ENCODE results near the gene S100A12.
"Not testable (repeated sequence)": the region's sequence is repeated elsewhere in the genome, so short reads cannot be mapped to it uniquely, and the experiment has no call there.

S100A12 gene

DNA sequence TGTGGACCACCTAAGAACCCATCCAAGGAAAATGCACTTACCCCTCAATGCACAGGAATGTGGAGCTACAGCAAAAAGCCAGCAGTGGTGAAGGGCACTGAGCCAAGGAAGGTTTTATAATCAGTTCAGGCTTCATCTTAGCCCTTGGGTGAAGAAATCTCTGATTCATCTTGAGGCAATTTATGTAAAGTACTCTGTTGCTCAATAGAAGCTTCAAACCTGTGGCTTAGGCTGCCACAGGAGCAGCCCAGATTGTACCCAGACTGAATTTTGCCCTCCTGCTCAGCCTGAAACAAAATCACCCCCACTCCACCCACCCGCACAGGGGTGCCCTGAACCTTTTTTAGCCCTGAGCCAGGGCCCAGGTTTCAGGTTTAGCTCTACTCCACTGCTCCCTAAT lies at the start of gene S100A12:
Gene S100A12, minus strand, starts transcription at position 111 of the 400 bp plus-strand sequence. CDS start 1,029 bp downstream, outside the sequence.
- H3K4me3 ChIP-seq (ENCODE audit: low read length): no peak within 1 kb of the TSS
- DNase-seq (ENCODE audit: low read depth): peak; percentile 59
- TF ChIP-seq, protein P1, sequence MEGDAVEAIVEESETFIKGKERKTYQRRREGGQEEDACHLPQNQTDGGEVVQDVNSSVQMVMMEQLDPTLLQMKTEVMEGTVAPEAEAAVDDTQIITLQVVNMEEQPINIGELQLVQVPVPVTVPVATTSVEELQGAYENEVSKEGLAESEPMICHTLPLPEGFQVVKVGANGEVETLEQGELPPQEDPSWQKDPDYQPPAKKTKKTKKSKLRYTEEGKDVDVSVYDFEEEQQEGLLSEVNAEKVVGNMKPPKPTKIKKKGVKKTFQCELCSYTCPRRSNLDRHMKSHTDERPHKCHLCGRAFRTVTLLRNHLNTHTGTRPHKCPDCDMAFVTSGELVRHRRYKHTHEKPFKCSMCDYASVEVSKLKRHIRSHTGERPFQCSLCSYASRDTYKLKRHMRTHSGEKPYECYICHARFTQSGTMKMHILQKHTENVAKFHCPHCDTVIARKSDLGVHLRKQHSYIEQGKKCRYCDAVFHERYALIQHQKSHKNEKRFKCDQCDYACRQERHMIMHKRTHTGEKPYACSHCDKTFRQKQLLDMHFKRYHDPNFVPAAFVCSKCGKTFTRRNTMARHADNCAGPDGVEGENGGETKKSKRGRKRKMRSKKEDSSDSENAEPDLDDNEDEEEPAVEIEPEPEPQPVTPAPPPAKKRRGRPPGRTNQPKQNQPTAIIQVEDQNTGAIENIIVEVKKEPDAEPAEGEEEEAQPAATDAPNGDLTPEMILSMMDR (conservative IDR thresholded peaks at IDR 0.05; ENCODE audit: low read depth, low read length): no peak

DNA sequence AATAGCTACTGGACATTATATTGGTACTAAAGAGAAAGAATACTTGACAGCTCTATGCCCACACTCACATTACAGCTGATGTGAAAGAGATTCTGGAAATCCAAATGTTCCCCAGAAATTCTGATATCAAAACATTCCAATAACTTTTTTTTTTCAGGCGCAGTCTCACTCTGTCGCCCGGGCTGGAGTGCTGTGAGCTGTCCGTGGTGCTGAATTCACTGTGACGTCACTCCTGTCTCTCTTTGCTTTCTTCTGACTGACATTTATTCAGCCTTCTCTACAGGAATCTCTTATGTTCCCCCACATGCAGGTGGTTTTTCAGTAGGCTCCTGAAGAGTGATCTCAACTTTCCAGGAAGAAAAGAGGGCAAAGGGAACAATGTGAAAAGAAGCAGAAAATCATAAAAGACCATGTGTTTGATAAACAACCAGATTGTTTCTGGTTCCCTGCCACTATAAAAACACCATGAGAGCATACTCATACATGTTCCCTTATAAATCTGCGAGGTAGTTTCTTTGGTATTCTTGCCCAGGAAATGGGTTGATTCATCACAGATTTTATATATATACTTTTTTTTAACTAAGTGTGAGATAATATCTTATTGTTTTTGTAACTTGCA lies 47.1 kb upstream of the S100A12 start:
- TF ChIP-seq, protein P1 (conservative IDR thresholded peaks at IDR 0.05; ENCODE audit: low read depth, low read length): no peak
- peak; percentile 17 for DNase-seq (ENCODE audit: low read depth)

DNA sequence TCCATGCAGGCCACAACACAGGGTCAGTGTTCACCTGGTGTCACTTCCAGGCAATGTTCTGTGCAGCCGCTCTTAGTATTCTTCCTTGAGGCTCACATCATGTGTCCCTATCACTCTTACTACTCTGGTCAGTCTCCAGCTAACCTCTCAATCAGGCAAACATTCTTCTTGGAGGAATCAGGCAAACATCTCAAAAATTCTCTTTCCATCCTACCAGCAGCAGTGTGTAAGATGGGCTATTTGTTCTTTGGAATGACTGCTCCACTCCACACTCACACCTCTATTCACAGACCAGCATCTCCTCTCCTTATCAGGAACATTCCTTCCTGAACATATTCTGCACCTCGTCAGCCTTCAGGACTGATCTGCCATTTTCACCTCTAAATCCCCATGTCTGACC lies 44.9 kb upstream of the S100A12 start:
- TF ChIP-seq, protein P1 (conservative IDR thresholded peaks at IDR 0.05; ENCODE audit: low read depth, low read length): no peak
- H3K4me3 ChIP-seq (ENCODE audit: low read length): no peak overlapping the region
- no peak for DNase-seq (ENCODE audit: low read depth)

More for the DNA sequence above, 47.1 kb upstream of the S100A12 start:
- H3K4me3 ChIP-seq (ENCODE audit: low read length): no peak overlapping the region

DNA sequence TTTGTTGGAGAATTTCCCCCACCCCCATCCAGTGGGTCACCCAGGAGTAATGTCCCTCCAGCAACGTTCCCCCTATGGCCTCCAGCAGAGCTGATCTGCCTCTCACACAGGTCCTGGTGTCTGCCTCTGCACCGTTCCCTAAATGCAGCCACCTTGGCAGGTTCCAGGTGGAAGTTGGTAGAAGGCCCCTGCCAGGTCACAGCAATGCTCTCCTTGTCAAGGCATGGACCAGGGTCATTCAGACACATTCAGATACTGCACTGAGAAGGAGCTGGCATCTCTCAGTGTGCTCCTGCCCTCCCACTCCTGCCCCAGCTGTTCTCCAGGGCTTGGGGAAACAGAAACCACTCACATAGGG lies 44.0 kb upstream of the S100A12 start:
- DNase-seq (ENCODE audit: low read depth); H3K4me3 ChIP-seq (ENCODE audit: low read length): not testable (repeated sequence)

DNA sequence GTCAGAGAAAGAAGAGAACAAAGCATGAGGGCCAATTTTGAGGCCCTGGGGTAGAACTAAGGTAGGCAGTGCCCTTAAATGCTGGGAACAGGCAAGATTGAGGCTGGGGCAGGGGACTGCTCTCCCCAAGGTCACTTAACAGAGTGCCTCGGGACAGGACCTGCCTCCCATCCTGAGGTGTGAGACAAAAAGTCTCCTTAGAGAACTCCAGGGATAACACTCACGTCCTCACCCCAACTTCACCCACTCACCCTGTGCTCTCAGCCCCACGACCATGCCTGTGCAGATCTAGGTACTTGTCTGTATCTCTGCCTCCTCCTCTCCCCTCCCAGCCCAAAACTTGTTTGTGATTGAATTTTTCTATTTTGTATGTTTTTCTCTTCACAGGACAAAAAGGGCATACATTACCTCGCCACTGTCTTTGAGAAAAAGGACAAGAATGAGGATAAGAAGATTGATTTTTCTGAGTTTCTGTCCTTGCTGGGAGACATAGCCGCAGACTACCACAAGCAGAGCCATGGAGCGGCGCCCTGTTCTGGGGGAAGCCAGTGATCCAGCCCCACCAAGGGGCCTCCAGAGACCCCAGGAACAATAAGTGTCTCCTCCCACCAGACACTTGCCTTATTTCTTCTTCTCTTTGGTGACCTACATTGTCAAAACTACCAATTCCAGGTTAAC lies 43.5 kb upstream of the S100A12 start:
- not testable (repeated sequence) for DNase-seq (ENCODE audit: low read depth); H3K4me3 ChIP-seq (ENCODE audit: low read length)

DNA sequence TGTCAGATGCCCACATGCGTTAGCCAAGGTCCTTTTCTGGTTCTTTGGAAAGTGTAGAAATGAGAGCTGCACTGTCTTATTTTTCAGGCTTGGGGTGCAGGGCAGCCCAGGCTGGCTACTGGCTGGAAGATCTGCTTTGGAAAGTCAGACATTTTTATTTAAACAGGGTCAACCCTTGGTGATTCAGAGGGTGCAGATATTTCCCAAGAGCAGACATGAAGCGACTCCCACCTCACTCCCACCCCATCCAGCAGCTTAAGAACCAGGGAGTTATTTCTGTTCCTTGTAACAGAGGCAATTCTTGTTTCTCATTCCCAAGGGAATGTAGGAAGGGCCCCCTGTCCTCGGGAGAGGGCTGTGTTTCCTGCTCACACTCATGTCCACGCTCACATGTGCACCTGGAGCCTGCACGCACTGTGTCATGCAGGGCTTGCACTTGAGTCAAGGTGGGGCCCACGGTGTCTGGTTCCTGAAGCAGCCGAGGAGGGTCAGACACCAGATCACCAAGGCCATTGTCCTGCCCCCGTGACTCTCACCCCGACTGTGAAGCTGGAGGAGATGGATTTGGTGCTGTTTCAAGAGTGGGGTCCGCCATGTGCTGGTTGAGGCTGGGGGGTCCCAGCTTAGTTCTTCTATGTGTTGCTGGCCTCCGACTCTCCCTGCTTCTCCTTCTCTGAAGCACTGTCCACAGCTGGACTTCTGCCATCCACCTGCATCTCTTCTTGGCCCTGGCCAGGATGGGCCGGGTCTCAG lies 41.9 kb upstream of the S100A12 start:
- DNase-seq (ENCODE audit: low read depth): no peak
- TF ChIP-seq, protein P1 (conservative IDR thresholded peaks at IDR 0.05; ENCODE audit: low read depth, low read length): no peak
- H3K4me3 ChIP-seq (ENCODE audit: low read length): no peak overlapping the region

DNA sequence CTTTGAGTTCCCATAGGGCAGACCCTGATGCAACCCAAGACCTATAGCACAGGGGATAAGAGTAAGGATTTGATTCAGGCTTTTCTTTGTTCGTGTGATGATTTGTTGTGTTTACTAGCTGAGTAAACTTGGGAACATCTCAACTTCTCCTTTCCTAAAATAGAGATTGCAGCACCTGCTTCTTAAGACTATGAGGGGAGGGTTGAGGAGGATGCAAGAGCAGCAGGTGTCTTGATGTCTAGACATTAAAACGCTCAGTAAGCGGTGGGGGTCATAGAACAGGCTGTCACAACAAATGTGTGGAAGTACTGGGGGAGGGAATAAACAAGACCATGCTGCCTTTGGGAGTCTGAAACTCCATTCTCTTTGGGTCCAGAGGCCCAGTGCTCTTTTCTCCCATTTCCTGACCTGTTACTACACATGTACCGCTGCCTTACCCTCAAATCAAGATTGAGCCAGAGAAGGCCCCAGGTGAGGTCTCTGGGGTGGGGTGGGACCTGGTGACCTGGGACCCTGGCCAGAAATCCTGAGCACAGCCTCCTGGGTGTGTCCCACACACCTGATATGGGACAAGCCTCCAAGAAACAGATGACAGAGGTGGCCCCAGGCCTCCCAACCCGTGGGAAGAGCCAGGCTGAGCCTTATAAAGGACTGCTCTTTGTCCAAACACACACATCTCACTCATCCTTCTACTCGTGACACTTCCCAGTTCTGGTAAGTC lies 40.6 kb upstream of the S100A12 start, which contains the start of gene S100A7A:
Gene S100A7A, plus strand, starts transcription at position 671 of the 721 bp plus-strand sequence. CDS start 1,563 bp downstream, outside the sequence.
- H3K4me3 ChIP-seq (ENCODE audit: low read length): no peak within 1 kb of the TSS

DNA sequence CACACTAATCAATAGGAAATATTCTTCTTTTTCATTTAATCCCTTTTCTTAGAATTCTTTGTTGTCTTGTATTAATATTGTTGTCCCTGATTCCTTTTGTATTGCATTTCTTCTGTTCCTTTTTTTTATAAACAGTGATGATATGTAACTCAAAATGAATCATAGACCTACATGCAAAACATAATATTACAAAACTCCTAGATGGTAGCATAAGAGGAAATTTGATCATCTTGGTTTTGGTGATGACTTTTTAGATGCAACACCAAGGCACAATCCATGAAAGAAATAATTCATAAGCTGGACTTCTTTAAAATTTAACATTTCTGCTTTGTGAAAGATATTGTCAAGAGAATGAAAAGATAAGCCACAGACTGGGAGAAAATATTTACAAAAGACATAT lies 38.5 kb upstream of the S100A12 start:
- not testable (repeated sequence) for H3K4me3 ChIP-seq (ENCODE audit: low read length); DNase-seq (ENCODE audit: low read depth)

More for the DNA sequence above, 40.6 kb upstream of the S100A12 start, which contains the start of gene S100A7A:
- DNase-seq (ENCODE audit: low read depth): no peak
- TF ChIP-seq, protein P1 (conservative IDR thresholded peaks at IDR 0.05; ENCODE audit: low read depth, low read length): no peak

DNA sequence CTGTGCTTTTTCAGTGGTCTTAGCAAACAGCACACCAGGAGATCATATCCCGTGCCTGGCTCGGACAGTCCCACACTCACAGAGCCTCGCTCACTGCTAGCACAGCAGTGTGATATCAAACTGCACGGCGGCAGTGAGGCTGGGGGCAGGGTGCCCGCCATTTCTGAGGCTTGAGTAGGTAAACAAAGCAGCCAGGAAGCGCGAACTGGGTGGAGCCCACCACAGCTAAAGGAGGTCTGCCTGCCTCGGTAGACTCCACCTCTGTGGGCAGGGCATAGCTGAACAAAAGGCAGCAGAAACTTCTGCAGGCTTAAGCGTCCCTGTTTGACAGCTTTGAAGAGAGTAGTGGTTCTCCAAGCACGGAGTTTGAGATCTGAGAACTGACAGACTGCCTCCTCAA lies 31.9 kb upstream of the S100A12 start:
- not testable (repeated sequence) for DNase-seq (ENCODE audit: low read depth); H3K4me3 ChIP-seq (ENCODE audit: low read length)

DNA sequence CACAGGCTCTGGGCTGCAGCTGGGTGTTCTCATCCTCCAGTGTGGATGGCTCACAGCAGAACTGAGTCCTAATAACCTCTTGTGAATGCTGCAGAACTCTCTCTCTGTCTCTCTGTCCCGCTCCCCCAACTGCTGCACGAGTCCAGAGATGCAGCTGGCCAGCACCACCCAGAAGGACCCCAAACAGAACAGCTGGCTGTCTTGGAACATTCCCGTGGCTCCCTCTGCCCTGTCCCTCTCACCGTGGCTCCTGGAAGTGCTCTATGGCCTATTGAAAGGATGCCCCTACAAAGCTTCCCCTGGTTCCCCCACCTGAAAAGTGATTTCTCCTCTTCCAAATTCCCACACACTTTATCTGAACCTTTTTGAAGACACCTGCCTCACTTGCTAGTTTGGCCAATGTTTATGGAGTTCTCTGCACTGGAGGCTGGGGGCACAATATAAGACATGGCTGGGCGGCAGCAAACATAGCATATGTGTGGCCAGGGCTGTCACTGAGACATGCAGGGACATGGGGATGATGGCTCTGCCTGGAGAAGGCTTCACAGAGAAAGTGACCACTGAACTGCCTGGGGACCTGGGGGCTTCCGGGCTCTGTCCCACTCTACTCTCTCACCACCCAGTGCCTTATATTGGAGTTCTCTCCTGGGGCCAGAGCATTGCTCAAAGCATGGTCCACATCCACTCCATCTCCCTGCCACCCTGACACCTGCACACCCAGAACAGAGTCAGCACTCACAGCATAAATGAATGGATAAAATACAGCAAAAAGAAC lies 30.6 kb upstream of the S100A12 start:
- not testable (repeated sequence) for H3K4me3 ChIP-seq (ENCODE audit: low read length); DNase-seq (ENCODE audit: low read depth)
